Stromal cell of bone marrow (primary cell): ENCODE measurements around the gene PPP1R37.

Source experiments
- DNase-seq: peaks from one replicate; pipeline ENCODE4 v3.0.0-alpha.2; 2012; ENCODE audit warnings: low read depth

Gene PPP1R37

GRCh38 chr19:45092747-45093678 lies at the start of gene PPP1R37:
PPP1R37 (plus strand) TSS chr19:45093179; CDS start chr19:45093326, 147 bp downstream.
- peak; percentile 94 for DNase-seq

- DNase-seq: no peak
Observed at GRCh38 chr19:45045671-45046353, 47.2 kb upstream of the PPP1R37 start.

- DNase-seq: no peak
Observed at GRCh38 chr19:45046355-45046754, 46.6 kb upstream of the PPP1R37 start.

GRCh38 chr19:45047188-45047797 lies 45.7 kb upstream of the PPP1R37 start:
- DNase-seq: no peak

- no peak for DNase-seq
Observed at GRCh38 chr19:45049073-45049736, 43.8 kb upstream of the PPP1R37 start.

GRCh38 chr19:45050036-45050435 lies 42.9 kb upstream of the PPP1R37 start:
- no peak for DNase-seq

GRCh38 chr19:45051929-45052579 lies 40.9 kb upstream of the PPP1R37 start:
- no peak for DNase-seq

GRCh38 chr19:45056831-45057230 lies 36.1 kb upstream of the PPP1R37 start:
- DNase-seq: no peak

- DNase-seq: no peak
Observed at GRCh38 chr19:45057444-45057843, 35.5 kb upstream of the PPP1R37 start.

GRCh38 chr19:45058622-45059159 lies 34.3 kb upstream of the PPP1R37 start:
- no peak for DNase-seq

- DNase-seq: peak; percentile 48
Observed at GRCh38 chr19:45059258-45059965, 33.6 kb upstream of the PPP1R37 start.

- no peak for DNase-seq
Observed at GRCh38 chr19:45061965-45062364, 31.0 kb upstream of the PPP1R37 start.

- DNase-seq: no peak
Observed at GRCh38 chr19:45063851-45064801, 28.9 kb upstream of the PPP1R37 start.

- DNase-seq: no peak
Observed at GRCh38 chr19:45066921-45067661, 25.9 kb upstream of the PPP1R37 start.

GRCh38 chr19:45068041-45068440 lies 24.9 kb upstream of the PPP1R37 start:
- no peak for DNase-seq

GRCh38 chr19:45069056-45069455 lies 23.9 kb upstream of the PPP1R37 start:
- DNase-seq: no peak

GRCh38 chr19:45070214-45070613 lies 22.8 kb upstream of the PPP1R37 start:
- DNase-seq: no peak

GRCh38 chr19:45070861-45071544 lies 22.0 kb upstream of the PPP1R37 start:
- DNase-seq: no peak
